Stimulated activated CD8-positive, alpha-beta memory T cell treated with anti-CD3 and anti-CD28 coated beads, Interleukin-7, amount 100 ng/mL, for 48 hours (primary cell): ENCODE results near the gene RUNX3.
"Not testable (repeated sequence)": the region's sequence is repeated elsewhere in the genome, so short reads cannot be mapped to it uniquely, and the experiment has no call there.

Experiments
- DNase-seq, 2 donors: peaks; one replicate each; pipeline ENCODE4 v3.0.0-alpha.2; 2020; ENCODE audit warnings: low read depth in 1 of 2; ENCODE audit errors: extremely low read depth in 1 of 2

RUNX3 gene

GRCh38 chr1:24914226-24915069 is 15.6 kb downstream of the RUNX3 start:
- no peak for DNase-seq

- DNase-seq, result no peak
Measured at GRCh38 chr1:24913616-24914225, 16.4 kb downstream of the RUNX3 start.

GRCh38 chr1:24913274-24913604 is 16.8 kb downstream of the RUNX3 start:
- DNase-seq, result no peak

- no peak for DNase-seq
Measured at GRCh38 chr1:24912376-24913273, 17.5 kb downstream of the RUNX3 start.

- DNase-seq, result no peak
Measured at GRCh38 chr1:24911651-24912155, 18.4 kb downstream of the RUNX3 start.

- peak; percentile 73 to 83 for DNase-seq
Measured at GRCh38 chr1:24910751-24911650, 19.1 kb downstream of the RUNX3 start.

GRCh38 chr1:24910210-24910609 is 19.9 kb downstream of the RUNX3 start:
- no peak for DNase-seq

GRCh38 chr1:24909388-24909898 is 20.6 kb downstream of the RUNX3 start:
- DNase-seq, result no peak

- DNase-seq, result no peak
Measured at GRCh38 chr1:24908591-24909259, 21.4 kb downstream of the RUNX3 start.

- DNase-seq, result not testable (repeated sequence)
Measured at GRCh38 chr1:24907587-24908294, 22.3 kb downstream of the RUNX3 start.

- no peak for DNase-seq
Measured at GRCh38 chr1:24906760-24907490, 23.2 kb downstream of the RUNX3 start.

GRCh38 chr1:24905979-24906720 is 23.9 kb downstream of the RUNX3 start:
- DNase-seq, result no peak

- DNase-seq, result no peak
Measured at GRCh38 chr1:24905355-24905978, 24.6 kb downstream of the RUNX3 start.

- DNase-seq, result no peak
Measured at GRCh38 chr1:24904731-24905354, 25.2 kb downstream of the RUNX3 start.

- DNase-seq, result no peak
Measured at GRCh38 chr1:24903955-24904730, 25.9 kb downstream of the RUNX3 start.

GRCh38 chr1:24903560-24903954 is 26.5 kb downstream of the RUNX3 start:
- no peak for DNase-seq
